SK-N-MC (cell line): ENCODE measurements around the gene VPS8.
A peak's percentile ranks its signal among the peaks of the same experiment; 100 is the strongest.

Experiments
- DNase-seq: peaks from one replicate; pipeline ENCODE4 v3.0.0-alpha.2; 2011; ENCODE audit warnings: low read depth, low spot score
- H3K27ac ChIP-seq: fragments of 200-600 bp; sonication (generic); 2 replicates; pipeline ENCODE4 v1.5.1; 2016; ENCODE audit warnings: mixed run types
- H3K36me3 ChIP-seq: fragments of 200-600 bp; sonication (generic); 2 replicates; pipeline ENCODE4 v1.6.1; 2017; ENCODE audit warnings: antibody characterized with exemption, low read length, mixed read lengths; ENCODE audit not compliant: insufficient read depth
- H3K4me3 ChIP-seq: fragments of 200-600 bp; sonication (generic); 2 replicates; pipeline ENCODE4 v1.5.1; 2016
- H3K9ac ChIP-seq: fragments of 200-600 bp; sonication (generic); 2 replicates; pipeline ENCODE4 v1.8.0; 2017; ENCODE audit warnings: mixed run types, mixed read lengths; ENCODE audit not compliant: insufficient read length
- H3K9me3 ChIP-seq: fragments of 200-600 bp; sonication (generic); 2 replicates; pipeline ENCODE4 v1.6.1; 2017; ENCODE audit warnings: low read depth, mild to moderate bottlenecking, antibody characterized with exemption, low read length, moderate library complexity, mixed read lengths
- EZH2 ChIP-seq: fragments of 200-600 bp; sonication (generic); IDR thresholded peaks from one replicate; pipeline ENCODE4 v1.6.1; 2017; ENCODE audit warnings: antibody characterized with exemption
- FOXP2 ChIP-seq: optimal IDR thresholded peaks from 2 replicates; pipeline ENCODE3; 2011; ENCODE audit warnings: mild to moderate bottlenecking, moderate library complexity; ENCODE audit not compliant: insufficient read depth; ENCODE audit errors: extremely low read length, control extremely low read depth
- POLR2AphosphoS5 ChIP-seq: IDR thresholded peaks from 2 replicates; pipeline ENCODE4 v1.6.1; 2012; ENCODE audit warnings: mild to moderate bottlenecking, low read depth, low read length, borderline replicate concordance

VPS8 gene

DNA sequence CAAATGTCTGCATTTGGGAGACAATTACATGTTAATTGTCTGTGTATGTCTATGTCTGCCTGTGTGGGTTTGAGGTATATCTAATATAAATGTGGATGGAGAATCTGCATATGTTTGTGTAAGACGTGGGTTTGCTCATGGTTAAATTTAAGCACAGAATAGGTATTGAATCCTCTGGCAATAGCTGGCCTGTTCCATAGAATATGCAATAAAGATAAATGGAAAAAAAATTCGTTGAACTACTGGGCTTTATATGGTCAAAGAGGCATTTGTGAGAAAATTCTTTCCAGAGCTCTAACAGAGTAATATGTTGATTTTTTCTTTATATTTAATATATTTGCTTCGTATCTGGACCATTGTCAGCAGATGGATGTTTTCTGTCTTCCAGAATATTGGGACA, 1.4 kb downstream of the VPS8 start:
- no peak for DNase-seq
- Histone ChIP-seq H3K4me3 (peak overlapping the region; percentile 98), H3K9me3 (no peaks in the 10 kb centered on the region), H3K9ac (no peak overlapping the region), H3K27ac (no peak overlapping the region), H3K36me3 (peaks cover 5% of the 10 kb centered on the region; the same call in 1 of the 2 replicates)
- TF ChIP-seq FOXP2 (no peak), POLR2AphosphoS5 (no peak), EZH2 (no peak)

DNA sequence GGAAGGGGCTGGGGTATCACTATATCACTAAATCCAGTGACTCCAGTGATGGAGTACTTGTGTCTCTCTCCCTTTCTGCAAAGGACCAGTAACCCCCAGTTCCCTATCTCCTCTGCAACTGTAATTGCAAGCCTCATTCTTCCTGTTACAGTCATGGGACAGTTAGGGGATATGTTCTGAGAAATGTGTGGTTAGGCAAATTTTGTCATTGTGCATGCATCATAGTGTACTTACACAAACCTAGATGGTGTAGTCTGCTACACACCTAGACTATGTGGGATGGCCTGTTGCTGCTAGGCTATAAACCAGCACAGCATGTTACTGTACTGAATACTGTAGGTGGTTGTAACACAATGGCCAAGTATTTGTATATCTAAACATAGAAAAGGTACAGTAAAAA, 2.2 kb downstream of the VPS8 start:
- H3K27ac ChIP-seq, result no peak overlapping the region
- TF ChIP-seq FOXP2 (no peak), POLR2AphosphoS5 (no peak), EZH2 (no peak)
- no peaks in the 10 kb centered on the region for H3K9me3 ChIP-seq
- no peak overlapping the region for H3K4me3 ChIP-seq
- peaks cover 5% of the 10 kb centered on the region; the same call in 1 of the 2 replicates for H3K36me3 ChIP-seq
- H3K9ac ChIP-seq, result no peak overlapping the region
- DNase-seq, result no peak

DNA sequence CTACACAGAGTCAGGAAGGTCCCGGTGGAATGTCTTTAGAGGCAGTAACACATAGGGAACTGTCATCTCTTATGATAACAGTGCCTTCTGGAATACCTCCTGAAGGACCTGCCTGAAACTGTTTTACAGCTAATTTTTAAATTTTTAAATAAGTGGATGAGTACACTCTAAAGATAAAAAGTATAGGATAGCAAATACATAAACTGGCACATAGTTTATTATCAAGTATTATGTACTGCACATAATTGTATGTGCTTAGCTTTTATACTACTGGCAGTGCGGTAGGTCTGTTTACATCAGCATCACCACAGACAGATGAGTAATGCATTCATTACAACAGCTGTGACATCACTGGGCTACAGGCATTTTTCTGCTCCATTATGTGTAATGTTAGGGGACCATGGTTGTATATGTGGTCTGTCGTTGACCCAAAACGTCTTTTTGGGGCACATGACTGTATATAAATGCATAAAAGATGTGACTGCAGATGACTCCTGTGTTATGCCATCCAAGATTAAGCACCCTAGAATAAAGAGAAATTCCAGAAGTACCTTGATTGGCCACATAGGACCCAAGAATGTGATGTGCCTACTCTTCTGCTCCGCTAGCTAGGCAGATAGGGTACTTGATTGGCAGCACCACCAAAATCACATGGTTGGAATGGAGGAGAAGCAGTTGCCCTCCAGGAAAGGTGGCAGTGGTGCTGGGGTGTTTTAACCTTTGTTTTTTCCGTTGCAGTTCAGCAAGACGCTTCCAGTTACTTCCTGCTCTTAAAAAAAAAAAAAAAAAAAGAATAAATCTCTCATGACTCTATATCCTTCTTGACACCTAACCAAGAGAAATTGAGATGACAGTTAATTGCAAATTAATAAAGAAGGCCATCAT, 3.3 kb downstream of the VPS8 start:
- DNase-seq, result no peak
- no peak overlapping the region for H3K9ac ChIP-seq
- TF ChIP-seq POLR2AphosphoS5 (no peak), EZH2 (no peak), FOXP2 (no peak)
- H3K36me3 ChIP-seq, result peaks cover 5% of the 10 kb centered on the region; the same call in 1 of the 2 replicates
- no peak overlapping the region for H3K27ac ChIP-seq
- no peaks in the 10 kb centered on the region for H3K9me3 ChIP-seq
- H3K4me3 ChIP-seq, result no peak overlapping the region

DNA sequence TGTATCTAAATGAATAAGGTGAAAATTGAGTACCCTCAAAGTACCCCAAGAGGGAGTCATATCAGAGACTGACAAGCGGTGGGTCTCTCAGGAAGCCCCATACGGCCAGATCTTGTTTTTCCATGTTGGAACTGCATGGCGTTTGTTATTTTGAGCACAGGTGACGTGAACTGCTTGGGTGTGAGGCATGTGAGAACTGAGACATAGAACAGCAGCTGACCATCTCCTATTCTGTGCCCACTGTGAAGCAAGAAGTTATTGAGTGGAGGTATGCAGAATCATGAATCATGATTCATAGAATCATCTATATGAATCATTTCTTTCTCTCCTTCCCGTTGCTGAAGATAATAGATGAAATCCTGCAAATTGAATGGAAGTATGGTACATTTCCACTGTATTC, 4.6 kb downstream of the VPS8 start:
- H3K9ac ChIP-seq, result no peak overlapping the region
- no peak overlapping the region for H3K27ac ChIP-seq
- no peak for DNase-seq
- TF ChIP-seq POLR2AphosphoS5, result no peak
- no peak for TF ChIP-seq FOXP2
- no peak for TF ChIP-seq EZH2
- peaks cover 5% of the 10 kb centered on the region; the same call in 1 of the 2 replicates for H3K36me3 ChIP-seq
- H3K4me3 ChIP-seq, result no peak overlapping the region
- no peaks in the 10 kb centered on the region for H3K9me3 ChIP-seq

DNA sequence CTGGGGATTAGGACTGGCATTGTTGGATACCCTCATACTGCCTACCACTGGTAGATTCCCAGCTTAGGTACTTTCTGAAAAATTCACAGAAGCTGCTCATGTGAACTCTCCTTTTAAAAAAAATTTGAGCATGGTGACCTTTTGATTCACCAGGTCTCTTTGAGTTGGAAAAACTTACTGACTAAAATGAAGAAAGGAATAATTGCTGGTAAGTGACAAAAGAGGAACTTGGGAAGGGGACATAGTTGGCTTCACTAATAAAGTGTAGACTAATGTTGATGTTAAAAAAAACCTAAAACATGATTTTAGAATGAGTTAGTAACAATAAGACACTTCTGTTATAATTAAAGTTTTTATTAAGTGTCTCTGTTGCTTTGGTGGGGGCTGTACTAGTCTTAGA, 8.6 kb downstream of the VPS8 start:
- DNase-seq, result no peak

DNA sequence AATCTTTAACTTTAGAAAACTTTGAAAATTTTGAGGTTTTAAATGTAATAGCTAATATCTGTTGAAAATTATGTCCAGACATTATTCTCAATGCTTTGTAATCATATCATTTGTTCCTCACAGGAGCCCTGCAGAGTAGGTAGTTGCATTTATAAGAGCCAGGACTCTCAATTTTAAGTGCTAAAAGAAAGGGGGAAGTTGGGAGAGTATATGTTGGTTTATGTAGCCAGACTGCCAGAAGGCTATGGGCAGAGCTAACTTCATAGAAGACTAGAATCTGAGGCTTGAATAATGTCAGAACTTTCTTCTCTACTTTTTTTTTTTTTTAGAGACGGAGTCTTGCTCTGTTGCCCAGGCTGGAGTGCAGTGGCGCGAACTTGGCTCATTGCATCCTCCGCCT, 9.1 kb downstream of the VPS8 start:
- Histone ChIP-seq H3K36me3 (peaks cover 5% of the 10 kb centered on the region; the same call in 1 of the 2 replicates), H3K4me3 (no peak overlapping the region), H3K9ac (no peak overlapping the region), H3K9me3 (no peaks in the 10 kb centered on the region), H3K27ac (no peak overlapping the region)
- TF ChIP-seq POLR2AphosphoS5, result no peak
- TF ChIP-seq EZH2, result no peak
- no peak for TF ChIP-seq FOXP2
- no peak for DNase-seq

More for the DNA sequence above, 8.6 kb downstream of the VPS8 start:
- Histone ChIP-seq H3K27ac (no peak overlapping the region), H3K9me3 (no peaks in the 10 kb centered on the region), H3K9ac (no peak overlapping the region), H3K4me3 (no peak overlapping the region), H3K36me3 (peaks cover 5% of the 10 kb centered on the region; the same call in 1 of the 2 replicates)
- no peak for TF ChIP-seq EZH2
- TF ChIP-seq POLR2AphosphoS5, result no peak
- TF ChIP-seq FOXP2, result no peak

DNA sequence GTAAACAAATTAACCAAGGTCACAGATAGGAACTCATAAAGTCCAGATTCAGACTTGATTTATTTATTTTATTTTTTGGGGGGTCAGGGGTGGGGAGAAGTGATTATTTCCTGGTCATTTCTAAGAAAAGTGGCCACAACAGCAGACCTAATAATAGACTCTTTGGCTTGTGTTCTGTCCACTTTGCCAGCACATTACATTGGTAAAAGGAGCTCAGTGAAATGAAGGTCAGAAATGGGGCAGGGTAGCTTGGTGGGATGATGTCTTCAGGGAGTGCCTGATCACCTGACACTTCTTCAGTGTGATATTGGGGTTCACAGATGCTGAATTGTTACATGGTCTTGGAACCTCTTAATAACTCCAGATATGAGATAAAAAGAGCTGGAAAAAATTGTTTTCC, 10.1 kb downstream of the VPS8 start:
- no peak overlapping the region for H3K9ac ChIP-seq
- no peak for TF ChIP-seq POLR2AphosphoS5
- TF ChIP-seq EZH2, result no peak
- TF ChIP-seq FOXP2, result no peak
- no peak overlapping the region for H3K27ac ChIP-seq
- no peak for DNase-seq
- H3K9me3 ChIP-seq, result no peaks in the 10 kb centered on the region
- no peaks in the 10 kb centered on the region for H3K36me3 ChIP-seq
- no peak overlapping the region for H3K4me3 ChIP-seq

DNA sequence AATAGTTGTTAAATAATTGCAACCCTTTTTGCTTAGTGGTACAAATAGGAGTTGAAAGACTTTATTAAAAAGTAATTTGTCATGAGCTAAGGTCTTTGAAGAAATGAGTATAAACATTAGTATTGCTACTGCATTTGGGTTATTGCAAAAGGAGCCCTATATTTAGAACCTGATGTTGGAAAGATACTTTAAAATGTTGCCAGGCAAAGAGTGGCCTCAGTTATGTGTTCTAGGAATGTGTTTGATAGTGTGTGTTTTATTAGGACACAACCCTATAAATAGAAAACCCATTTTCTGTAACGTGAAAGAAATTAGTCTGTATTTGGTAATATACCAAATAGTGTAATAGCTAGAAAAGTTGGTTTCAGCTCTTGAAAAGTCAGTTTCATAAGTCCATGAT, 10.7 kb downstream of the VPS8 start:
- no peak for DNase-seq
- Histone ChIP-seq H3K36me3 (no peaks in the 10 kb centered on the region), H3K9me3 (no peaks in the 10 kb centered on the region), H3K9ac (no peak overlapping the region), H3K4me3 (no peak overlapping the region), H3K27ac (no peak overlapping the region)
- no peak for TF ChIP-seq EZH2
- TF ChIP-seq FOXP2, result no peak
- no peak for TF ChIP-seq POLR2AphosphoS5
